GM18511 (cell line): ENCODE results near the gene COL26A1.
"Not testable (repeated sequence)": the region's sequence is repeated elsewhere in the genome, so short reads cannot be mapped to it uniquely, and the experiment has no call there.

Experiments
- ATAC-seq: cut with Tn5 transposase; IDR thresholded peaks from one replicate; pipeline ENCODE4 v1.9.1; 2021; ENCODE audit warnings: mild to moderate bottlenecking, moderate library complexity; ENCODE audit not compliant: unreplicated experiment

The COL26A1 gene

GRCh38 chr7:101436857-101437576, 74.3 kb downstream of the COL26A1 start:
- ATAC-seq = no peak

- ATAC-seq = no peak
These were observed 79.2 kb downstream of the COL26A1 start for GRCh38 chr7:101441890-101442289.

GRCh38 chr7:101442426-101443070, 79.9 kb downstream of the COL26A1 start:
- ATAC-seq = no peak

GRCh38 chr7:101450064-101450463, 87.4 kb downstream of the COL26A1 start:
- ATAC-seq = no peak

- no peak for ATAC-seq
These were observed 90.9 kb downstream of the COL26A1 start for GRCh38 chr7:101453617-101454016.

GRCh38 chr7:101457001-101457750, 94.5 kb downstream of the COL26A1 start:
- ATAC-seq = no peak

GRCh38 chr7:101465131-101465530, 102.5 kb downstream of the COL26A1 start:
- no peak for ATAC-seq

- no peak for ATAC-seq
These were observed 103.0 kb downstream of the COL26A1 start for GRCh38 chr7:101465576-101466196.

- ATAC-seq = no peak
These were observed 104.2 kb downstream of the COL26A1 start for GRCh38 chr7:101466871-101467270.

GRCh38 chr7:101468546-101469275, 106.0 kb downstream of the COL26A1 start:
- ATAC-seq = no peak

- no peak for ATAC-seq
These were observed 108.2 kb downstream of the COL26A1 start for GRCh38 chr7:101470668-101471487.

- no peak for ATAC-seq
These were observed 111.5 kb downstream of the COL26A1 start for GRCh38 chr7:101474178-101474577.

- ATAC-seq = not testable (repeated sequence)
These were observed 113.0 kb downstream of the COL26A1 start for GRCh38 chr7:101475691-101476090.

- ATAC-seq = no peak
These were observed 116.5 kb downstream of the COL26A1 start for GRCh38 chr7:101479217-101479616.

- ATAC-seq = not testable (repeated sequence)
These were observed 123.4 kb downstream of the COL26A1 start for GRCh38 chr7:101486056-101486432.

GRCh38 chr7:101486433-101487104, 123.9 kb downstream of the COL26A1 start:
- no peak for ATAC-seq

GRCh38 chr7:101487105-101487458, 124.4 kb downstream of the COL26A1 start:
- no peak for ATAC-seq

- ATAC-seq = no peak
These were observed 125.1 kb downstream of the COL26A1 start for GRCh38 chr7:101487753-101488152.

GRCh38 chr7:101488826-101489572, 126.3 kb downstream of the COL26A1 start:
- ATAC-seq = no peak
